Naive thymus-derived CD4-positive, alpha-beta T cell (primary cell): Measurements from ENCODE around the gene C17orf107. TPM values are rescaled to one million over a fixed set of nuclear protein-coding genes. Genes with fewer than 3 reads are reported as not detected.
A peak's percentile ranks its signal among the peaks of the same experiment; 100 is the strongest.
"Not testable (repeated sequence)": the region's sequence is repeated elsewhere in the genome, so short reads cannot be mapped to it uniquely, and the experiment has no call there.

Source experiments
- ATAC-seq: fragments of 150-1000 bp; cut with Tn5 transposase; 2 replicates; pipeline ENCODE4 v1.10.0; 2021; ENCODE audit warnings: mild to moderate bottlenecking, moderate library complexity
- CTCF ChIA-PET: fragments of 350-600 bp; sonication (Branson Sonifier 250); formaldehyde crosslinking; loops from one replicate; lab custom pipeline; 2021; ENCODE audit warnings: antibody characterized with exemption; lab: Charles Lee
- POLR2A ChIA-PET: fragments of 350-600 bp; sonication (Branson Sonifier 250); formaldehyde crosslinking; loops from one replicate; lab custom pipeline; 2021; ENCODE audit warnings: antibody characterized with exemption, inconsistent platforms; lab: Charles Lee
- DNase-seq, 9 donors: peaks; one replicate each; pipeline versions ENCODE4 v3.0.0 to v3.0.0-alpha.2; 2020 to 2022; ENCODE audit warnings: mixed read lengths in 1 of 9
- H3K27ac ChIP-seq: one replicate; pipeline ENCODE4 v1.7.0; 2013; ENCODE audit warnings: mild to moderate bottlenecking, low read depth, low read length, moderate library complexity
- H3K27me3 ChIP-seq, 2 donors: one replicate each; pipeline ENCODE4 v1.7.0; 2013; ENCODE audit warnings: low read length in 2 of 2, mild to moderate bottlenecking in 2 of 2, moderate library complexity in 2 of 2; ENCODE audit not compliant: control insufficient read depth in 2 of 2, insufficient read depth in 2 of 2
- H3K36me3 ChIP-seq, 3 experiments: 1 replicate in 2 of 3; 2 replicates in 1 of 3; pipeline ENCODE4 v1.7.0; 2013; ENCODE audit warnings: low read length in 3 of 3, mild to moderate bottlenecking in 3 of 3, moderate library complexity in 1 of 3; ENCODE audit not compliant: insufficient read depth in 3 of 3, control insufficient read depth in 2 of 3
- H3K4me1 ChIP-seq, 2 donors: one replicate each; pipeline ENCODE4 v1.7.0; 2013; ENCODE audit warnings: low read length in 2 of 2, mild to moderate bottlenecking in 2 of 2, moderate library complexity in 1 of 2; ENCODE audit not compliant: control insufficient read depth in 2 of 2, insufficient read depth in 2 of 2
- H3K4me3 ChIP-seq: 2 replicates; pipeline ENCODE4 v1.7.0; 2013; ENCODE audit warnings: mild to moderate bottlenecking, low read length
- H3K9me3 ChIP-seq, 3 experiments: 1 replicate in 2 of 3; 2 replicates in 1 of 3; pipeline ENCODE4 v1.7.0; 2013; ENCODE audit warnings: low read length in 3 of 3; ENCODE audit not compliant: control insufficient read depth in 2 of 3
- H3K27ac Mint-ChIP-seq, 9 donors: one replicate each; pipeline ENCODE4 v1.8.0; 2020 to 2022; ENCODE audit warnings: mixed read lengths in 9 of 9, mild to moderate bottlenecking in 8 of 9, moderate library complexity in 5 of 9, inconsistent platforms in 2 of 9
- H3K27me3 Mint-ChIP-seq, 5 donors: one replicate each; pipeline ENCODE4 v1.8.0; 2021 to 2022; ENCODE audit warnings: mixed read lengths in 5 of 5, mild to moderate bottlenecking in 1 of 5
- H3K36me3 Mint-ChIP-seq, 5 donors: one replicate each; pipeline ENCODE4 v1.8.0; 2020 to 2022; ENCODE audit warnings: mixed read lengths in 5 of 5, mild to moderate bottlenecking in 3 of 5, inconsistent platforms in 1 of 5
- H3K4me1 Mint-ChIP-seq, 7 donors: one replicate each; pipeline ENCODE4 v1.8.0; 2020 to 2022; ENCODE audit warnings: mixed read lengths in 7 of 7, mild to moderate bottlenecking in 3 of 7, inconsistent platforms in 1 of 7
- H3K4me3 Mint-ChIP-seq, 10 donors: one replicate each; pipeline ENCODE4 v1.8.0; 2020 to 2022; ENCODE audit warnings: mild to moderate bottlenecking in 10 of 10, mixed read lengths in 10 of 10, moderate library complexity in 6 of 10, inconsistent platforms in 2 of 10
- H3K9me3 Mint-ChIP-seq, 11 donors: one replicate each; pipeline ENCODE4 v1.8.0; 2020 to 2022; ENCODE audit warnings: mixed read lengths in 11 of 11, mild to moderate bottlenecking in 4 of 11, inconsistent platforms in 1 of 11, moderate library complexity in 1 of 11
- intact Hi-C, 2 donors: fragments of 100-400 bp; cut with micrococcal nuclease; formaldehyde crosslinking; loops; one replicate each; pipeline ENCODE4 v1.15.1; 2023
- polyA plus RNA-seq, 2 donors: library from polyadenylated mRNA; unstranded; fragments of 300-500 nt; fragmentation: Illumina TruSeq; gene quantifications; one replicate each; pipeline ENCODE4 v1.2.3, GENCODE V29; 2021
- total RNA-seq, 6 experiments: library from RNA in 5 of 6; stranded (reverse) in 5 of 6; gene quantifications; 1 replicate in 5 of 6; 2 replicates in 1 of 6; pipeline ENCODE4 v1.2.3 and lab custom pipeline; 2021 to 2026

Gene C17orf107
- total and polyA plus RNA-seq, 7 experiments from 2014 or later, result 0.82 to 37.2 (median 5.5) TPM

GRCh38 chr17:4920351-4921048 lies 21.2 kb downstream of the C17orf107 start:
- intact Hi-C loops, result no loop called here
- H3K27me3 Mint-ChIP-seq, result no peaks in the 10 kb centered on the region
- ChIA-PET POLR2A (interaction anchor here (1.1 to 1.4 kb wide), 2 partner anchors 11 to 47 kb away, joined by 3 to 4 read pairs; partner anchors contain the start of gene SPAG7), CTCF (no interaction called here)
- H3K27ac Mint-ChIP-seq, result no peak overlapping the region
- Histone ChIP-seq H3K4me1 (no peaks in the 10 kb centered on the region), H3K36me3 (no peaks in the 10 kb centered on the region), H3K9me3 (no peaks in the 10 kb centered on the region), H3K27me3 (no peaks in the 10 kb centered on the region), H3K27ac (no peak overlapping the region), H3K4me3 (no peak overlapping the region)
- peaks cover 0 to 5% (median 0%) of the 10 kb centered on the region in 7 donors for H3K4me1 Mint-ChIP-seq
- ATAC-seq (peak; percentile 65), DNase-seq (no peak)
- peaks cover 0 to 4% (median 0%) of the 10 kb centered on the region in 5 donors for H3K36me3 Mint-ChIP-seq
- no peak overlapping the region for H3K4me3 Mint-ChIP-seq
- no peaks in the 10 kb centered on the region for H3K9me3 Mint-ChIP-seq

GRCh38 chr17:4921320-4921719 lies 22.0 kb downstream of the C17orf107 start:
- no peaks in the 10 kb centered on the region for H3K36me3 ChIP-seq
- peaks cover 0 to 4% (median under 1%) of the 10 kb centered on the region in 5 donors for H3K36me3 Mint-ChIP-seq
- intact Hi-C loops, result no loop called here
- H3K9me3 ChIP-seq, result no peaks in the 10 kb centered on the region
- no peaks in the 10 kb centered on the region for H3K9me3 Mint-ChIP-seq
- H3K27ac ChIP-seq, result no peak overlapping the region
- ChIA-PET CTCF (no interaction called here), POLR2A (no interaction called here)
- H3K27me3 Mint-ChIP-seq, result no peaks in the 10 kb centered on the region
- H3K4me3 Mint-ChIP-seq, result no peak overlapping the region
- H3K27ac Mint-ChIP-seq, result no peak overlapping the region
- no peak for DNase-seq
- H3K27me3 ChIP-seq, result no peaks in the 10 kb centered on the region
- no peaks in the 10 kb centered on the region for H3K4me1 ChIP-seq
- peaks cover 0 to 6% (median under 1%) of the 10 kb centered on the region in 7 donors for H3K4me1 Mint-ChIP-seq
- no peak overlapping the region for H3K4me3 ChIP-seq
- ATAC-seq, result no peak

- peaks cover 0 to 14% (median 0%) of the 10 kb centered on the region in 3 experiments for H3K36me3 ChIP-seq
- Mint-ChIP-seq H3K4me1 (peaks cover 4 to 19% (median 10%) of the 10 kb centered on the region in 7 donors), H3K4me3 (peak overlapping the region in 1 of 10 donors; percentile 8), H3K36me3 (peaks cover 11 to 28% (median 19%) of the 10 kb centered on the region in 5 donors)
- intact Hi-C loops, H3K27ac Mint-ChIP-seq, POLR2A ChIA-PET, CTCF ChIA-PET, H3K4me3 ChIP-seq, H3K9me3 Mint-ChIP-seq, DNase-seq, H3K27me3 ChIP-seq, H3K27ac ChIP-seq, H3K4me1 ChIP-seq, H3K27me3 Mint-ChIP-seq, ATAC-seq, H3K9me3 ChIP-seq: not testable (repeated sequence)
Observed at GRCh38 chr17:4926577-4927335, 27.4 kb downstream of the C17orf107 start.

GRCh38 chr17:4928881-4929280 lies 29.5 kb downstream of the C17orf107 start:
- peaks cover 0 to 14% (median 0%) of the 10 kb centered on the region in 3 experiments for H3K36me3 ChIP-seq
- ChIA-PET POLR2A (interaction anchor here (0.6 kb wide), 1 partner anchor 20 kb away, joined by 3 read pairs; no protein-coding TSS in a partner anchor), CTCF (no interaction called here)
- H3K27ac Mint-ChIP-seq, result peak overlapping the region in 1 of 9 donors; percentile 5
- H3K27ac ChIP-seq, result no peak overlapping the region
- H3K27me3 Mint-ChIP-seq, result peaks cover 0 to under 1% (median 0%) of the 10 kb centered on the region in 5 donors
- H3K27me3 ChIP-seq, result no peaks in the 10 kb centered on the region
- no peak for ATAC-seq
- H3K36me3 Mint-ChIP-seq, result peaks cover 13 to 32% (median 19%) of the 10 kb centered on the region in 5 donors
- H3K9me3 ChIP-seq, result no peaks in the 10 kb centered on the region
- peaks cover under 1% of the 10 kb centered on the region in 2 donors for H3K4me1 ChIP-seq
- intact Hi-C loops, result no loop called here
- H3K4me3 ChIP-seq, result no peak overlapping the region
- no peak for DNase-seq
- H3K4me3 Mint-ChIP-seq, result no peak overlapping the region
- peaks cover 0 to 1% (median 0%) of the 10 kb centered on the region in 11 donors for H3K9me3 Mint-ChIP-seq
- peaks cover 13 to 29% (median 21%) of the 10 kb centered on the region in 7 donors for H3K4me1 Mint-ChIP-seq

GRCh38 chr17:4931963-4932362 lies 32.6 kb downstream of the C17orf107 start, which contains the start of gene GP1BA:
Gene GP1BA (plus strand): TSS chr17:4932277. CDS start chr17:4932605, 328 bp downstream.
- intact Hi-C loops, result no loop called here
- Histone ChIP-seq H3K36me3 (peaks cover 0 to 20% (median 2%) of the 10 kb centered on the region in 3 experiments), H3K4me3 (no peak within 1 kb of the TSS), H3K9me3 (no peaks in the 10 kb centered on the region), H3K27ac (no peak within 1 kb of the TSS), H3K4me1 (peaks cover 8% of the 10 kb centered on the region in 2 donors), H3K27me3 (no peaks in the 10 kb centered on the region)
- Mint-ChIP-seq H3K4me1 (peaks cover 20 to 45% (median 31%) of the 10 kb centered on the region in 7 donors), H3K36me3 (peaks cover 13 to 27% (median 17%) of the 10 kb centered on the region in 5 donors), H3K4me3 (peak within 1 kb of the TSS in 1 of 10 donors; percentile 18), H3K9me3 (peaks cover 0 to 1% (median 0%) of the 10 kb centered on the region in 11 donors), H3K27me3 (peaks cover 0 to 4% (median 0%) of the 10 kb centered on the region in 5 donors), H3K27ac (peak within 1 kb of the TSS in 1 of 9 donors; percentile 15)
- ChIA-PET POLR2A (interaction anchor here (1.0 kb wide), 1 partner anchor 36 kb away, joined by 3 read pairs; no protein-coding TSS in a partner anchor), CTCF (no interaction called here)
- ATAC-seq (peak; percentile 36), DNase-seq (no peak)

DNA sequence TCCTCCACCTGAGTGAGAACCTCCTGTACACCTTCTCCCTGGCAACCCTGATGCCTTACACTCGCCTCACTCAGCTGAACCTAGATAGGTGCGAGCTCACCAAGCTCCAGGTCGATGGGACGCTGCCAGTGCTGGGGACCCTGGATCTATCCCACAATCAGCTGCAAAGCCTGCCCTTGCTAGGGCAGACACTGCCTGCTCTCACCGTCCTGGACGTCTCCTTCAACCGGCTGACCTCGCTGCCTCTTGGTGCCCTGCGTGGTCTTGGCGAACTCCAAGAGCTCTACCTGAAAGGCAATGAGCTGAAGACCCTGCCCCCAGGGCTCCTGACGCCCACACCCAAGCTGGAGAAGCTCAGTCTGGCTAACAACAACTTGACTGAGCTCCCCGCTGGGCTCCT lies 33.4 kb downstream of the C17orf107 start:
- ATAC-seq (no peak), DNase-seq (no peak)

More for the DNA sequence above, 33.4 kb downstream of the C17orf107 start:
- Mint-ChIP-seq H3K27ac (no peak overlapping the region), H3K4me3 (no peak overlapping the region), H3K27me3 (peaks cover 0 to 4% (median 0%) of the 10 kb centered on the region in 5 donors), H3K36me3 (peaks cover 13 to 31% (median 17%) of the 10 kb centered on the region in 5 donors), H3K9me3 (peaks cover 0 to 1% (median 0%) of the 10 kb centered on the region in 11 donors), H3K4me1 (peaks cover 22 to 49% (median 33%) of the 10 kb centered on the region in 7 donors)
- ChIA-PET POLR2A (interaction anchor here (1.0 kb wide), 1 partner anchor 36 kb away, joined by 3 read pairs; no protein-coding TSS in a partner anchor), CTCF (interaction anchor here (0.6 kb wide), 1 partner anchor 27 kb away, joined by 3 read pairs; no protein-coding TSS in a partner anchor)
- Histone ChIP-seq H3K36me3 (peaks cover 0 to 28% (median 7%) of the 10 kb centered on the region in 3 experiments), H3K4me3 (no peak overlapping the region), H3K4me1 (peaks cover 8% of the 10 kb centered on the region in 2 donors), H3K27me3 (no peaks in the 10 kb centered on the region), H3K27ac (no peak overlapping the region), H3K9me3 (no peaks in the 10 kb centered on the region)
- intact Hi-C loops, result no loop called here
